HUES64 (cell line): ENCODE data around the gene PAGE4.

Experiments
- H3K27ac ChIP-seq: 2 replicates; pipeline ENCODE4 v1.7.0; 2013; ENCODE audit warnings: low read depth, low read length, inconsistent platforms
- H3K27me3 ChIP-seq: 2 replicates; pipeline ENCODE4 v1.6.1; 2013; ENCODE audit warnings: mild to moderate bottlenecking, low read length; ENCODE audit not compliant: insufficient read depth
- H3K36me3 ChIP-seq: 2 replicates; pipeline ENCODE4 v1.6.1; 2013; ENCODE audit warnings: mild to moderate bottlenecking, low read length; ENCODE audit not compliant: insufficient read depth
- H3K4me1 ChIP-seq: 2 replicates; pipeline ENCODE4 v1.6.1; 2013; ENCODE audit warnings: mild to moderate bottlenecking, low read length, moderate library complexity; ENCODE audit not compliant: insufficient read depth
- H3K4me3 ChIP-seq: 2 replicates; pipeline ENCODE4 v1.5.1; 2013; ENCODE audit warnings: mild to moderate bottlenecking, low read length, moderate library complexity
- H3K9ac ChIP-seq: 2 replicates; pipeline ENCODE4 v1.6.1; 2013; ENCODE audit warnings: mild to moderate bottlenecking, low read depth, low read length
- H3K9me3 ChIP-seq: 2 replicates; pipeline ENCODE4 v1.6.1; 2013; ENCODE audit warnings: low read depth, low read length; ENCODE audit not compliant: insufficient read depth
- WGBS: fragments of 150-250, 120-280 bp; methylation state at CpG from one replicate; pipeline ENCODE4 v1.1.7; 2013; ENCODE audit warnings: missing lambda C conversion rate; 5-methylcytosine and 5-hydroxymethylcytosine counted together

Gene PAGE4

GRCh38 chrX:49876750-49877149 is 47.6 kb downstream of the PAGE4 start:
- 3% methylated on average over 2 of the region's 3 CpGs for WGBS
- Histone ChIP-seq H3K9ac (no peak overlapping the region), H3K4me1 (no peaks in the 10 kb centered on the region), H3K27ac (no peak overlapping the region), H3K36me3 (no peaks in the 10 kb centered on the region; the same call in 1 of the 2 replicates), H3K9me3 (no peaks in the 10 kb centered on the region), H3K27me3 (peaks cover 2% of the 10 kb centered on the region; the same call in 1 of the 2 replicates), H3K4me3 (no peak overlapping the region)

GRCh38 chrX:49877397-49878101 is 48.4 kb downstream of the PAGE4 start:
- no peaks in the 10 kb centered on the region for H3K9me3 ChIP-seq
- no peak overlapping the region for H3K27ac ChIP-seq
- H3K27me3 ChIP-seq = peaks cover 2% of the 10 kb centered on the region; the same call in 1 of the 2 replicates
- no peaks in the 10 kb centered on the region for H3K4me1 ChIP-seq
- H3K36me3 ChIP-seq = no peaks in the 10 kb centered on the region; the same call in 1 of the 2 replicates
- WGBS = 85% methylated on average over 5 of the region's 5 CpGs
- H3K9ac ChIP-seq = no peak overlapping the region
- H3K4me3 ChIP-seq = no peak overlapping the region

GRCh38 chrX:49878128-49878833 is 49.2 kb downstream of the PAGE4 start:
- Histone ChIP-seq H3K4me3 (peak overlapping the region; percentile 78), H3K9me3 (no peaks in the 10 kb centered on the region)

GRCh38 chrX:49878834-49879655 is 49.9 kb downstream of the PAGE4 start, which contains the start of gene USP27X:
USP27X (plus strand) TSS chrX:49879484; CDS start chrX:49880308, 824 bp downstream.
- WGBS = 2% methylated on average over 60 of the region's 60 CpGs
- H3K4me3 ChIP-seq = peak within 1 kb of the TSS; percentile 78
- peaks cover 2% of the 10 kb centered on the region; the same call in 1 of the 2 replicates for H3K27me3 ChIP-seq
- peak within 1 kb of the TSS; percentile 71; the same call in 1 of the 2 replicates for H3K27ac ChIP-seq
- no peaks in the 10 kb centered on the region; the same call in 1 of the 2 replicates for H3K36me3 ChIP-seq
- H3K4me1 ChIP-seq = no peaks in the 10 kb centered on the region
- no peaks in the 10 kb centered on the region for H3K9me3 ChIP-seq
- H3K9ac ChIP-seq = peak within 1 kb of the TSS; percentile 78

More at GRCh38 chrX:49878128-49878833, 49.2 kb downstream of the PAGE4 start:
- Histone ChIP-seq H3K9ac (peak overlapping the region; percentile 78), H3K4me1 (no peaks in the 10 kb centered on the region), H3K36me3 (no peaks in the 10 kb centered on the region; the same call in 1 of the 2 replicates), H3K27me3 (peaks cover 2% of the 10 kb centered on the region; the same call in 1 of the 2 replicates), H3K27ac (no peak overlapping the region)
- 26% methylated on average over 27 of the region's 28 CpGs for WGBS

GRCh38 chrX:49879656-49880277 is 50.7 kb downstream of the PAGE4 start:
- Histone ChIP-seq H3K36me3 (no peaks in the 10 kb centered on the region; the same call in 1 of the 2 replicates), H3K9ac (peak overlapping the region; percentile 78; the same call in 1 of the 2 replicates), H3K9me3 (no peaks in the 10 kb centered on the region), H3K27ac (no peak overlapping the region; the same call in 1 of the 2 replicates), H3K4me1 (no peaks in the 10 kb centered on the region), H3K4me3 (peak overlapping the region; percentile 78), H3K27me3 (peaks cover 2% of the 10 kb centered on the region; the same call in 1 of the 2 replicates)
- 5% methylated on average over 49 of the region's 55 CpGs for WGBS

GRCh38 chrX:49880668-49881067 is 51.6 kb downstream of the PAGE4 start:
- H3K4me3 ChIP-seq = peak overlapping the region; percentile 78; the same call in 1 of the 2 replicates
- 93% methylated on average over 12 of the region's 12 CpGs for WGBS
- no peak overlapping the region for H3K9ac ChIP-seq

More at GRCh38 chrX:49880668-49881067, 51.6 kb downstream of the PAGE4 start:
- H3K27me3 ChIP-seq = peaks cover 2% of the 10 kb centered on the region; the same call in 1 of the 2 replicates
- H3K36me3 ChIP-seq = no peaks in the 10 kb centered on the region; the same call in 1 of the 2 replicates
- no peaks in the 10 kb centered on the region for H3K4me1 ChIP-seq
- no peak overlapping the region for H3K27ac ChIP-seq
- no peaks in the 10 kb centered on the region for H3K9me3 ChIP-seq
